WERI-Rb-1 (cell line): ENCODE data around the gene LAMA1.

Experiments used
- DNase-seq: peaks from one replicate; pipeline ENCODE4 v3.0.0-alpha.2; 2020
- H3K27ac ChIP-seq: fragments of 250-450 bp; sonication (Bioruptor Pico); 2 replicates; pipeline ENCODE4 v1.5.1; 2020; ENCODE audit warnings: mild to moderate bottlenecking, moderate library complexity
- H3K27me3 ChIP-seq: fragments of 250-450 bp; sonication (Bioruptor Pico); 2 replicates; pipeline ENCODE4 v1.5.1; 2021; ENCODE audit warnings: mild to moderate bottlenecking, low read depth, moderate library complexity; ENCODE audit not compliant: insufficient read depth, severe bottlenecking
- H3K36me3 ChIP-seq: fragments of 250-450 bp; sonication (Bioruptor Pico); 2 replicates; pipeline ENCODE4 v1.5.1; 2020; ENCODE audit warnings: mild to moderate bottlenecking, moderate library complexity
- H3K4me3 ChIP-seq: 2 replicates; pipeline ENCODE4 v1.5.1; 2011; ENCODE audit warnings: low read depth, mild to moderate bottlenecking, control low read depth, low read length
- H3K9me3 ChIP-seq: fragments of 250-450 bp; sonication (Bioruptor Pico); 2 replicates; pipeline ENCODE4 v1.5.1; 2021; ENCODE audit warnings: mild to moderate bottlenecking, moderate library complexity; ENCODE audit not compliant: severe bottlenecking
- CTCF ChIP-seq: IDR thresholded peaks from 2 replicates; pipeline ENCODE4 v1.5.1; 2011; ENCODE audit warnings: low read depth, mild to moderate bottlenecking, control low read depth, inconsistent platforms, low read length

Gene LAMA1

GRCh38 chr18:7141287-7141686 lies 23.7 kb upstream of the LAMA1 start:
- Histone ChIP-seq H3K4me3 (no peak overlapping the region), H3K9me3 (no peaks in the 10 kb centered on the region), H3K36me3 (no peaks in the 10 kb centered on the region), H3K27me3 (no peaks in the 10 kb centered on the region), H3K27ac (no peak overlapping the region)
- TF ChIP-seq CTCF, result no peak
- DNase-seq, result no peak

- DNase-seq, result no peak
- H3K4me3 ChIP-seq, result no peak overlapping the region
- H3K27me3 ChIP-seq, result no peaks in the 10 kb centered on the region
- no peaks in the 10 kb centered on the region for H3K36me3 ChIP-seq
- H3K9me3 ChIP-seq, result no peaks in the 10 kb centered on the region
- H3K27ac ChIP-seq, result no peak overlapping the region
- TF ChIP-seq CTCF, result no peak
Measured at GRCh38 chr18:7139409-7139808, 21.8 kb upstream of the LAMA1 start.

- no peak overlapping the region for H3K27ac ChIP-seq
- H3K36me3 ChIP-seq, result no peaks in the 10 kb centered on the region
- no peak for DNase-seq
- no peaks in the 10 kb centered on the region for H3K27me3 ChIP-seq
- H3K4me3 ChIP-seq, result no peak overlapping the region
- H3K9me3 ChIP-seq, result no peaks in the 10 kb centered on the region
- TF ChIP-seq CTCF, result no peak
Measured at GRCh38 chr18:7133181-7133580, 15.6 kb upstream of the LAMA1 start.

- no peak for TF ChIP-seq CTCF
- no peak overlapping the region for H3K27ac ChIP-seq
- no peaks in the 10 kb centered on the region for H3K9me3 ChIP-seq
- no peaks in the 10 kb centered on the region for H3K27me3 ChIP-seq
- no peaks in the 10 kb centered on the region for H3K36me3 ChIP-seq
- DNase-seq, result no peak
- H3K4me3 ChIP-seq, result no peak overlapping the region
Measured at GRCh38 chr18:7132356-7133150, 15.0 kb upstream of the LAMA1 start.

- no peak for TF ChIP-seq CTCF
- Histone ChIP-seq H3K4me3 (no peak overlapping the region), H3K27me3 (no peaks in the 10 kb centered on the region), H3K9me3 (peaks cover 2% of the 10 kb centered on the region), H3K36me3 (no peaks in the 10 kb centered on the region), H3K27ac (no peak overlapping the region)
- no peak for DNase-seq
Measured at GRCh38 chr18:7122376-7122775, 4.8 kb upstream of the LAMA1 start.
